Lower lobe of right lung (tissue), 2 donors: Measurements from ENCODE around the gene PRKCQ. TPM values are rescaled to one million over a fixed set of nuclear protein-coding genes. Genes with fewer than 3 reads are reported as not detected.

Experiments used
- ATAC-seq, 2 donors: fragments of 200-7000 bp; cut with Tn5 transposase; one replicate each; pipeline ENCODE4 v1.9.1; 2020 to 2022; ENCODE audit warnings: mild to moderate bottlenecking in 2 of 2, moderate library complexity in 2 of 2
- DNase-seq: peaks from one replicate; pipeline ENCODE4 v3.0.0-alpha.2; 2020
- H3K27ac ChIP-seq: fragments of 200-600 bp; one replicate; pipeline ENCODE4 v1.8.0; 2022
- H3K27me3 ChIP-seq: fragments of 200-600 bp; one replicate; pipeline ENCODE4 v1.8.0; 2022; ENCODE audit warnings: low read depth
- H3K36me3 ChIP-seq: fragments of 200-600 bp; one replicate; pipeline ENCODE4 v1.8.0; 2022; ENCODE audit warnings: mild to moderate bottlenecking
- H3K4me1 ChIP-seq: fragments of 200-600 bp; one replicate; pipeline ENCODE4 v1.8.0; 2022
- H3K4me3 ChIP-seq: fragments of 200-600 bp; one replicate; pipeline ENCODE4 v1.8.0; 2022; ENCODE audit warnings: mild to moderate bottlenecking
- H3K9me3 ChIP-seq: fragments of 200-600 bp; one replicate; pipeline ENCODE4 v1.8.0; 2022
- CTCF ChIP-seq: fragments of 200-600 bp; IDR thresholded peaks from one replicate; pipeline ENCODE4 v1.8.0; 2022; ENCODE audit warnings: antibody characterized with exemption, mild to moderate bottlenecking
- intact Hi-C: fragments of 100-400 bp; cut with DNase I; formaldehyde crosslinking; loops from one replicate; pipeline ENCODE4 v1.11.0; 2022
- total RNA-seq: library from RNA; stranded (reverse); fragmentation: NEBNext Ultra II Directional; extraction: Animal tissue kit (Norgen Biotek cat#: 25700); gene quantifications from one replicate; pipeline ENCODE4 v1.2.1, GENCODE V29; 2021
- donor health status: DM: no; HTN: yes; CAD: no; lungs with severe emphysema.

PRKCQ gene
- total RNA-seq, 1 donor from 2014 or later: 8.1 TPM

DNA sequence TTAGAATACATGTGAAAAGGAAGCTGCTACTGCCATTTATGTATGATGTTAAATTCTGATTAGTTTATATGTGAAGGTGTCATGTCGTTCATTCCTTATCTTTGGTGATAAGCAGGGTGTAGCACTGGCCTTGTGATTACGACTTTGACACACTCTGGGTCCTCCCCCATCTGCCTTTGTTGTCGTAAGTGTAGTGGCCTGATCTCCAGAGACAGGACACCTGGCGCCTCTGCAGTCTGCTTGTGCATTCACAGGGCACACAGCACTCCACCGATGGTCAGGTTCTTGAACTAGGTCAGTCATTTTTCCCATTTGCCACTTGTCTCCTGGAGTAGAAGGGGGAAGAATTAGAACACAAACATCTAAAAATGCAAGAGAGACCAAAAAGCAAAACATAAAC lies 186.0 kb downstream of the PRKCQ start:
- DNase-seq (no peak), ATAC-seq (no peak)
- no peak overlapping the region for H3K4me3 ChIP-seq
- no peak for TF ChIP-seq CTCF
- peaks cover 8% of the 10 kb centered on the region for H3K9me3 ChIP-seq
- no peaks in the 10 kb centered on the region for H3K27me3 ChIP-seq
- H3K4me1 ChIP-seq: no peaks in the 10 kb centered on the region
- intact Hi-C loops: no loop called here
- no peak overlapping the region for H3K27ac ChIP-seq
- no peaks in the 10 kb centered on the region for H3K36me3 ChIP-seq

DNA sequence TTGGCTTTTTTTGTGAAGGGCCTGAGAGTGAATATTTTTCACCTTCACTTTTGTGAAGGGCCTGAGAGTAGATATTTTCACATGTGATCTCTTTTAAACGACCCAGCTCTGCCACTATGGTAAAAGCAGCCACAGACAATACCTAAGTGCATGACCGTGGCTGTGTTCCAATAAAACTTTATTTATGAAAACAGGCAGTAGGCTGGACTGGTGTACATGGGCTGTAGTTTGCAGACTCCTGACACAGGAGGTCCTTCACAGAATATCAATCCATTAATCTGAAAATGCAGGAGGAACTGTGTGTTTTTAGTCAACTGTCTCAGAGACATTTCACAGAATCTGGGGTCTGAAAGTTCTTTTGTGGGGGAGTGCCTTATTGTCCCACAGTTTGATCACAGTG lies 186.9 kb downstream of the PRKCQ start:
- DNase-seq (no peak), ATAC-seq (no peak)
- no peak for TF ChIP-seq CTCF
- no peak overlapping the region for H3K4me3 ChIP-seq
- intact Hi-C loops: no loop called here
- no peaks in the 10 kb centered on the region for H3K36me3 ChIP-seq
- H3K9me3 ChIP-seq: peaks cover 8% of the 10 kb centered on the region
- H3K4me1 ChIP-seq: no peaks in the 10 kb centered on the region
- H3K27ac ChIP-seq: no peak overlapping the region
- no peaks in the 10 kb centered on the region for H3K27me3 ChIP-seq

DNA sequence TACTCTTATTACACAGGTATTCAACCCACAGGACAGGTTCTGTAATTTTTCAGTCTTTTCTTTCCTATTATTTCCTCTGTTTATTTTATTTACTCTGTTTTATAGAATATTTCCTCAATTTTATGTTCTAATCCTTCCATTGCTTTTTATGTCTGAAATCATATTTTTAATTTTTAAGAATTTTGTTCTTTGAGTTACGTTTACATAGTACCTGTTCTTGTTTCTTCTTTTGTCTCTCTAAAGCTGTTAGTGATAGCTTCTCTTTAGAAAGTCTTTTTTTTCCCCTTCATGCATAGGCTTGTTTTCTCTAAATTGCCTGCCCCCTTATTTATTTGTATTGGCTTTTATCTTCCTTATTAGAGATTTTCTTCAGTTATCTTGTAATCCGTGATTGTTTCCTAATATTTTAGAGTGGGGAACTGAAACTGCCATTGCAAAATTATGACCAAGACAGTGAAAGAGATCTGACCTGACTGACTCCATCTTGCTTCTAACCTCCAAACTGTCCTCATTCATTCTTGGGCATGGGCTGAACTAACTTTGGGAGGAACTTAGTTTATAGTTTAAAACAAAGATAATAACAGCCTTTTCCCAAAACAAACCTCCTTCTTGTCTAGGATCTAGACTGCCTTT lies 189.7 kb downstream of the PRKCQ start:
- no peak for TF ChIP-seq CTCF
- H3K36me3 ChIP-seq: no peaks in the 10 kb centered on the region
- H3K27me3 ChIP-seq: no peaks in the 10 kb centered on the region
- DNase-seq (no peak), ATAC-seq (no peak)
- peaks cover 8% of the 10 kb centered on the region for H3K9me3 ChIP-seq
- peaks cover 10% of the 10 kb centered on the region for H3K4me1 ChIP-seq
- intact Hi-C loops: no loop called here
- no peak overlapping the region for H3K4me3 ChIP-seq
- no peak overlapping the region for H3K27ac ChIP-seq

- no peak for TF ChIP-seq CTCF
- H3K27ac ChIP-seq: no peak overlapping the region
- no peak overlapping the region for H3K4me3 ChIP-seq
- no peak for DNase-seq
- H3K36me3 ChIP-seq: no peaks in the 10 kb centered on the region
- H3K4me1 ChIP-seq: peaks cover 19% of the 10 kb centered on the region
- peaks cover 8% of the 10 kb centered on the region for H3K9me3 ChIP-seq
- no peak for ATAC-seq
- intact Hi-C loops: no loop called here
- H3K27me3 ChIP-seq: no peaks in the 10 kb centered on the region
Observed at GRCh38 chr10:6388261-6388893, 191.7 kb downstream of the PRKCQ start.

- ATAC-seq (no peak), DNase-seq (no peak)
- H3K4me3 ChIP-seq: no peak overlapping the region
- intact Hi-C loops: no loop called here
- no peaks in the 10 kb centered on the region for H3K27me3 ChIP-seq
- peaks cover 8% of the 10 kb centered on the region for H3K9me3 ChIP-seq
- no peaks in the 10 kb centered on the region for H3K36me3 ChIP-seq
- TF ChIP-seq CTCF: no peak
- H3K27ac ChIP-seq: no peak overlapping the region
- H3K4me1 ChIP-seq: peaks cover 33% of the 10 kb centered on the region
Observed at GRCh38 chr10:6386960-6387359, 193.1 kb downstream of the PRKCQ start.
